GM12891 (cell line): ENCODE measurements around the gene RYR3.

Source experiments
- POLR2A ChIP-seq: IDR thresholded peaks from 2 replicates; pipeline ENCODE4 v1.6.1; 2011; ENCODE audit warnings: low read depth, low read length, control low read depth
- POLR2AphosphoS5 ChIP-seq: IDR thresholded peaks from 2 replicates; pipeline ENCODE4 v1.6.1; 2011; ENCODE audit warnings: low read depth, low read length, control low read depth
- POU2F2 ChIP-seq: IDR thresholded peaks from 2 replicates; pipeline ENCODE4 v1.6.1; 2011; ENCODE audit warnings: low read depth, mild to moderate bottlenecking, control low read depth, low read length, moderate library complexity
- SPI1 ChIP-seq: IDR thresholded peaks from 2 replicates; pipeline ENCODE4 v1.6.1; 2011; ENCODE audit warnings: low read depth, low read length, control low read depth
- TAF1 ChIP-seq: IDR thresholded peaks from 2 replicates; pipeline ENCODE4 v1.6.1; 2011; ENCODE audit warnings: low read depth, low read length, control low read depth

GRCh38 chr15:33810073-33810595, 499.4 kb downstream of the RYR3 start:
- TF ChIP-seq POLR2AphosphoS5 (no peak), SPI1 (no peak), POLR2A (no peak), TAF1 (no peak), POU2F2 (no peak)
